ENCODE data around the gene DIAPH3. TPM values are rescaled to one million over a fixed set of nuclear protein-coding genes. Genes with fewer than 3 reads are reported as not detected.

DIAPH3 gene
- polyA plus RNA-seq, 3 donors = 0.04 to 0.09 TPM; not detected in 1

DNA sequence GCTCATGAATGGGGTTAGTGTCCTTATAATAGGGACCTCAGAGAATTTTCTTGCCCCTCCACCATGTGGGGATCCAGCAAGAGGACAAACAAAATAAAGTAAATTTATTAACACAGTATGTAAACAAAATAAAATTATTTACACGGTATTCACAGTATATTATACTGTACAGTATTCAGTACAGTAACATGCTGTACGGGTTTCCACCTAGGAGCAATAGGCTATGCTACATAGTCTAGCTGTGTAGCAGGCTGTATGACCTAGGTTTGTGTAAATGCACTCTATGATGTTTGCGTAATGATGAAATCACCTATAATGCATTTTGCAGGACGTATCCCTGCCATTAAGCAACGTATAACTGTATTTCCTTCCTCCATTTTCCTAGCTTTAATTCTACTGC, 11.8 kb upstream of the DIAPH3 start:
- Mint-ChIP-seq H3K27ac (no peak overlapping the region), H3K4me1 (no peaks in the 10 kb centered on the region), H3K9me3 (peaks cover 0 to 3% (median 0%) of the 10 kb centered on the region in 7 donors), H3K27me3 (ENCODE audit: low read depth in 3 of 3) (peaks cover 0 to 7% (median 4%) of the 10 kb centered on the region in 3 donors), H3K36me3 (no peaks in the 10 kb centered on the region), H3K4me3 (no peak overlapping the region)
- H3K9ac ChIP-seq (ENCODE audit: insufficient read depth, low read length, poor library complexity, severe bottlenecking) = no peak overlapping the region
- H3K4me2 ChIP-seq (replicated peaks; ENCODE audit: extremely low read depth, low read length, poor library complexity, severe bottlenecking) = no peak overlapping the region
- H4K20me1 ChIP-seq (ENCODE audit: insufficient read depth, low read length) = no peaks in the 10 kb centered on the region
- DNase-seq = no peak
- no peaks in the 10 kb centered on the region for H3K79me2 ChIP-seq (ENCODE audit: insufficient read depth, low read length)
- H3K9me3 ChIP-seq (replicated peaks in 1 of 2; ENCODE audit: control insufficient read depth in 1 of 2, insufficient read depth in 1 of 2, low read length in 2 of 2) = no peaks in the 10 kb centered on the region
- no peaks in the 10 kb centered on the region for H3K27me3 ChIP-seq (ENCODE audit: control insufficient read depth in 2 of 2, insufficient read depth in 2 of 2, low read length in 2 of 2)
- H3K27ac ChIP-seq (ENCODE audit: low read depth in 1 of 2, low read length in 2 of 2) = no peak overlapping the region
- no peaks in the 10 kb centered on the region for H3K4me1 ChIP-seq (ENCODE audit: control insufficient read depth in 1 of 2, insufficient read depth in 2 of 2, low read length in 2 of 2)
- H3K4me3 ChIP-seq (replicated peaks in 1 of 3; ENCODE audit: low read depth in 2 of 3, low read length in 3 of 3) = no peak overlapping the region
- H3K36me3 ChIP-seq (replicated peaks in 1 of 2; ENCODE audit: control insufficient read depth in 1 of 2, insufficient read depth in 2 of 2, low read length in 2 of 2) = no peaks in the 10 kb centered on the region
- no peak overlapping the region for H2AFZ ChIP-seq (ENCODE audit: insufficient read depth, low read depth, low read length, poor library complexity, severe bottlenecking)
- intact Hi-C loops (cut with micrococcal nuclease) = no loop called here
- WGBS (ENCODE audit: insufficient coverage) = 20% methylated on average over 2 of the region's 5 CpGs
- TF ChIP-seq, protein P1, sequence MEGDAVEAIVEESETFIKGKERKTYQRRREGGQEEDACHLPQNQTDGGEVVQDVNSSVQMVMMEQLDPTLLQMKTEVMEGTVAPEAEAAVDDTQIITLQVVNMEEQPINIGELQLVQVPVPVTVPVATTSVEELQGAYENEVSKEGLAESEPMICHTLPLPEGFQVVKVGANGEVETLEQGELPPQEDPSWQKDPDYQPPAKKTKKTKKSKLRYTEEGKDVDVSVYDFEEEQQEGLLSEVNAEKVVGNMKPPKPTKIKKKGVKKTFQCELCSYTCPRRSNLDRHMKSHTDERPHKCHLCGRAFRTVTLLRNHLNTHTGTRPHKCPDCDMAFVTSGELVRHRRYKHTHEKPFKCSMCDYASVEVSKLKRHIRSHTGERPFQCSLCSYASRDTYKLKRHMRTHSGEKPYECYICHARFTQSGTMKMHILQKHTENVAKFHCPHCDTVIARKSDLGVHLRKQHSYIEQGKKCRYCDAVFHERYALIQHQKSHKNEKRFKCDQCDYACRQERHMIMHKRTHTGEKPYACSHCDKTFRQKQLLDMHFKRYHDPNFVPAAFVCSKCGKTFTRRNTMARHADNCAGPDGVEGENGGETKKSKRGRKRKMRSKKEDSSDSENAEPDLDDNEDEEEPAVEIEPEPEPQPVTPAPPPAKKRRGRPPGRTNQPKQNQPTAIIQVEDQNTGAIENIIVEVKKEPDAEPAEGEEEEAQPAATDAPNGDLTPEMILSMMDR (IDR thresholded peaks at IDR 0.05) = no peak

DNA sequence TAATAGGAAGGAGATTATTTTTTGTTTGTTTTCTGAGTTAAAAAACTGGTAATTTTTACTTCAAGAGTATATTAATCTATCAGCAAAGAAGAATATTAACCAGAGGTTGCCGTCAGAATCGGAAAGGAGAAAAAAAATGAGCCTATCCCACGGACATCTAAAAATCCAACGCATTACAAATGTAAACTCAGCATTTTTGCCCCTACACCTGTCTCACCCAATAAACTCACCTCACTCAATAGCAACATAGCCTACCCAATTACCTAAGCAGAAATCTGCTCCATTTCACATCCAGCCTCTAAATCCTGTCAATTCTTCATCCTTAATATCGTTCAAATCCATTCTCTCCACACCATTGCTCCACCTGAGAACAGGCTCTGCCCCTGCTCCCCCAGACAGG, 10.4 kb upstream of the DIAPH3 start:
- Histone ChIP-seq H3K4me2 (replicated peaks; ENCODE audit: extremely low read depth, low read length, poor library complexity, severe bottlenecking) (no peak overlapping the region), H3K79me2 (ENCODE audit: insufficient read depth, low read length) (no peaks in the 10 kb centered on the region), H3K9me3 (replicated peaks in 1 of 2; ENCODE audit: control insufficient read depth in 1 of 2, insufficient read depth in 1 of 2, low read length in 2 of 2) (no peaks in the 10 kb centered on the region), H3K4me3 (replicated peaks in 1 of 3; ENCODE audit: low read depth in 2 of 3, low read length in 3 of 3) (no peak overlapping the region), H3K27me3 (ENCODE audit: control insufficient read depth in 2 of 2, insufficient read depth in 2 of 2, low read length in 2 of 2) (no peaks in the 10 kb centered on the region), H2AFZ (ENCODE audit: insufficient read depth, low read depth, low read length, poor library complexity, severe bottlenecking) (no peak overlapping the region), H3K36me3 (replicated peaks in 1 of 2; ENCODE audit: control insufficient read depth in 1 of 2, insufficient read depth in 2 of 2, low read length in 2 of 2) (no peaks in the 10 kb centered on the region), H3K9ac (ENCODE audit: insufficient read depth, low read length, poor library complexity, severe bottlenecking) (no peak overlapping the region), H3K27ac (ENCODE audit: low read depth in 1 of 2, low read length in 2 of 2) (no peak overlapping the region), H3K4me1 (ENCODE audit: control insufficient read depth in 1 of 2, insufficient read depth in 2 of 2, low read length in 2 of 2) (no peaks in the 10 kb centered on the region), H4K20me1 (ENCODE audit: insufficient read depth, low read length) (no peaks in the 10 kb centered on the region)
- TF ChIP-seq, protein P1 (IDR thresholded peaks at IDR 0.05) = no peak
- H3K4me3 Mint-ChIP-seq = no peak overlapping the region
- intact Hi-C loops (cut with micrococcal nuclease) = no loop called here
- WGBS (ENCODE audit: insufficient coverage) = 82% methylated on average over 4 of the region's 5 CpGs
- peaks cover 0 to 7% (median 4%) of the 10 kb centered on the region in 3 donors for H3K27me3 Mint-ChIP-seq (ENCODE audit: low read depth in 3 of 3)
- H3K36me3 Mint-ChIP-seq = no peaks in the 10 kb centered on the region
- peaks cover 0 to 3% (median 0%) of the 10 kb centered on the region in 7 donors for H3K9me3 Mint-ChIP-seq
- DNase-seq = no peak
- no peaks in the 10 kb centered on the region for H3K4me1 Mint-ChIP-seq
- H3K27ac Mint-ChIP-seq = no peak overlapping the region

Data from CD14-positive monocyte (primary cell).